Activated T-cell treated with anti-CD3 and anti-CD28 coated beads, Interleukin-2, amount 50 U/mL, for 48 hours (primary cell): ENCODE results near the gene ARPP21.
A peak's percentile ranks its signal among the peaks of the same experiment; 100 is the strongest.
"Not testable (repeated sequence)": the region's sequence is repeated elsewhere in the genome, so short reads cannot be mapped to it uniquely, and the experiment has no call there.

ENCODE experiments used
- DNase-seq, 2 experiments: peaks; one replicate each; pipeline ENCODE4 v3.0.0-alpha.2; 2020

The ARPP21 gene

DNA sequence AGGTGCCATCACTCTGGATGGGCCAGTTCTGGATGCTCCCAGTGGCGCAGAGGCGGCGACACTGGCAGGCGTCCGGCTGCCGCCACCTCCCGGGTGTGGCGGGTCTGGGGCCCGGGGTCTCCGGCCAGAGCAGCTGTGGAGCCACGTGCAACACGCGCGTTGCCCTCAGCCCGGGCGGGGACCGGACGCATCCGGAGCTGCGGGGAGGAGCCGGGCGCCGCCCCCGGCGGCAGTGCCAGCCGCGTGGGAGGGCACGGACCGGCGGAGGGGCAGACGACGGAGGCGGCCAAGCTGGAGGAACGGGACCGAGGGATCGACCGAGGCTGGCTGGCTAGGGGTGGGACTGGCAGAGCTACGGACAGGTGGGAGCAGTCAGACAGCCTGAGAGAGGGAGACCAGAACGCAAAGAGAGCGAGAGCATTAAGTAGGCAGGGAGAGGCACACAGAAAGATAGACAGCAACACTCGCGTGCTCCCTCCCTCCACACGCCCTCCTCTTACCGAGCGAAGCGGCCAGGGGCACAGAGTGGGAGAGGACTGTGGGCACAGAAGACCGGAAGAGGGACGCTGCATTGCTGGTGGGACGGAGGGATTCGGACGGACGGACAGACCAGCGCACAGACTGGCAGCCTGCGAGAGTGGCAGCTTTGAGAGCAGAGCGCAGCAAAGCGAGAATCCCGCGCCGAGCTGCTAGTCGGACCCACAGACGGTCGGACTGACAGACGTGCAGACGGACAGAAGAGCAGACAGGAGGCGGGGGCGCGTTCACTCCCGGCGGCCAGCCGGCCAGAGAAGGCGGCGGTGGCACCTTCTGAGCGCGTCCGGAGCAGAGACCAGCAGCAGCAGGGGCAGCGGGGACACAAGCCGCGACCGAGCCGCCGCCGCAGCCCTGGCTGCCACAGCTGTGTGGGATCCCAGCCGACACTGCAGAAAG, at the start of gene ARPP21:
Gene ARPP21, plus strand, starts transcription at position 272 of the 933 bp plus-strand sequence. CDS start 42,227 bp downstream, outside the sequence.
- DNase-seq = peak; percentile 22 to 32

DNA sequence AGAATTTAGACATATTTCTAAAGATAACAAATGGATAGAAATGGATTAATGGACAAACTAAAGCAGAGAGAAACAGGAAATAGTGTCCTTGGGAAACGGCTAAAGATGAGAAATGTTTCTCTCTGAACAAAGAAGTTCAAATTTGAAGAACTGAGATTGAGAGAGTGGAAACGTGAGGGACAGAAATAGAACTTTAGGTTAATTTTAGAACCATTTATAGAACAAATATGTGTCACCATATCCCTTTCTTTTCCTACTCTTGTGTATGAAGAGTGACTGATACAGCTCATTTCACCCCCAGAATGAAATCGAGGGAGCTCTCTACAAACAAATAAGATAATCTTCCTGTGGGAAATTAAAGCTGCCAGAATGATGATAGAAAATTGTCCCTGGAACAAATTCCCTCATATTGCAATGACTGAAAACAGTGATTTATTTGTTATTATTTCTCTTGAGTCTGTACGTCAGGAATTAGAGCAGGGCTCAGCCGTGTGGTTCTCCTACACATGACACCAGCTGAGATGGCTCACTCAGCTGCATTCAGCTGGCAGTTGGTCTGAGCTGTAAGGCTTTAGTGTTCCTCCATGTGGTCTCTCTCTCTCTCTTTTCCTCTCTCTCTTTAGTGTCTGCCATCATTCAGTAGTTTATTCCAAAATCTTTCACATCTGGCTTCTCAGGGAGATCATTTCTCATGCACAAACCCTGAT, 46.6 kb upstream of the ARPP21 start:
- no peak for DNase-seq

DNA sequence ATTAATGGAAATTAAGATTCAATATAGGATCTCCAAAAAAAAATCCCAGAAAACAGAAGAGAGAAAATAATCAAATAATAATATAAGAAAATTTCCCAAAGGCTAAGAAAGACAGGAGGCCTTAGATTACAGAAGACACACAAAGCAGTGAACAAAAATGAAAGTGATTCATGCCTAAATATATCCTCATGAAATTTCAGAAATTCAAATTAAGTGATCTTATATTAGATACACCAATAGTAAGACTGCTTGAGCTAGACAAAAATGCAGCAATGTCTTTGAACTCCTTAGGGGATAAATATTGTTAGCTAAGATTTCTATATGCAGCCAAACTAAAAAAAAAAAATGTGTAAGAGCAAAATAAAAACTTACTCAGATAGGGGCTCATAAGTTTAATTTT, 44.6 kb upstream of the ARPP21 start:
- no peak for DNase-seq

DNA sequence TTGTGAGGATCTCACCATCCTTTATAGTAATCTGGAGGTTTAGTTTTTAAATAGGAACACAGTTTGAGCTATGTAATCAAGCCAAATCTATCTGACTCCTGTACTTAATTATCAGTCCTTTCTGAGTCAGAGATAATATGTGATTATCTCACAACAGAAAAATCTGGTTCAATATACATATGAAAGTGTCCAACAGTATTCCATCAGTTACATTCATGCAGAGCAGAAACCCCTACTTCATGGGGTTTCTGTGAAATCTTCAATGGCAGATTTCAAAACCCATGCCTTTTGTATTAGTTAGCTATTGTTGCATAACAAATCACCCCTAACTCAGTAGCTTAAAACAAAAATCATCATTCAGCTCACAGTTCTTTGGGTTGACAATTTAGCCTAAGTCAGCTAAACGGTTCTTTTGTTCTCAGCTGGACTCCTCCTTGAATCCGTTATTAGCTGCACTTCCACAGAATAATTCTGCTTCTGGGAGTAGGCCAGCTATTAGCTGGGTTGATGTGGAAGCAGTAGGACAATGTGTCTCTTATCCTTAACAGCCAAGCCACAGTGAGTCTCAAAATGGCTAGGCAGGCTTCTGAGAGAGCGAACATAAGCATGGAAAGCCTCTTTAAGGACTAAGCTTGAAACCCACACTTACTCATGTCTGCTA, 42.9 kb upstream of the ARPP21 start:
- no peak for DNase-seq

DNA sequence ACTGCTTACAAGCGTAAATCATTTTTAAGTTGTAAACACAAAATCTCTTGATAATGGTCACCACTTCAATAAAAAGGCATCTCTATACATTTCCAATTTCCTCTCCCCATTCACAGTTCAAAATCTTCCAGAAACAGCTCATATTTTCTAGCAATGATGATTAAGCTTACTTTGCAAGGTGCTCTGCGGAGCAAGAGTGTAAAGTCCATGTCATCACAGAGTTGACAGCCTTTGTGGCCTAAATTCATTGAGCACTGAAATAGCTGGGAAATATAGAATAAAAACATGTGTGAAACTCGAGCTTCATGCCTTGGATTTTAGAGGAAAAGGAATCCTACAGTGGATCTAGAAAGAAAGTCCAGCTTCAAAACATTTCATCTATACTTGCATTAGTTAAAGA, 41.8 kb upstream of the ARPP21 start:
- no peak for DNase-seq

DNA sequence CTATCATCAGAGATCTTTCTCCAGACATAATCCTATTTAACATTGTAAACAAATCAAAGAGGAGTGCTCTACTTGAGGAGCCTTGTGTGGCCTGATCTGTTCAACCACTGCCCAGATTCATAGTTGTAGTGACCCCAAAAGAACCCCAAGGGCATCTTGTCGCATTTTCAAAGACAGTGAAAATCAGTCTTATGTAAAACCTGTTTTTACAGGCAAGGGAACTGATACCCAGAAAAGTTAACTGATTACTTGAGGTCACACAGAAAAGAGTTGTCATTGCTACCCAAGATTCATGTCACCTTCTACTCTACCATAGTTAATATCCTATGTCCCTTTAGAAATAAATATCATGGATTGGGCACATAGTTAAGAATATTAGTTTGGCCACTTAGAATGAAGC, 40.5 kb upstream of the ARPP21 start:
- DNase-seq = no peak

DNA sequence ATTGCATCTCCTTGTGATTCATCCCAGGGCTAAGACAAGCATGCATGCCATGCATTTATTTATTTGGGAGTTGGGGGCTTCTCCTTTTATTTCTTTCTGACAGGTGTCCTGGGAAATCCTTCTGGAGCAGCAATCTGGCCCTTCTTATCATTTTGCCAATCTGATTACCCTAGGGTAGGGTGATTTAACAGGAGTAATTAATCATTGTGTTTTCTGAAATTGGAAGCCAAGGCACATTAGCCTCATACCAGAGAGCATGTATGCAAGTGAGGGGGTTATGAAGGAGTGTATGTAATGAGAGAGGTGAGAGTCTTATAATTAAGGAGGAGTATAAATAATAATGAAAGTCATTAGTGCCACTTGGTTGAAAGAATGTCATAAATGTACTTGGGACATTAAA, 37.4 kb upstream of the ARPP21 start:
- no peak for DNase-seq

DNA sequence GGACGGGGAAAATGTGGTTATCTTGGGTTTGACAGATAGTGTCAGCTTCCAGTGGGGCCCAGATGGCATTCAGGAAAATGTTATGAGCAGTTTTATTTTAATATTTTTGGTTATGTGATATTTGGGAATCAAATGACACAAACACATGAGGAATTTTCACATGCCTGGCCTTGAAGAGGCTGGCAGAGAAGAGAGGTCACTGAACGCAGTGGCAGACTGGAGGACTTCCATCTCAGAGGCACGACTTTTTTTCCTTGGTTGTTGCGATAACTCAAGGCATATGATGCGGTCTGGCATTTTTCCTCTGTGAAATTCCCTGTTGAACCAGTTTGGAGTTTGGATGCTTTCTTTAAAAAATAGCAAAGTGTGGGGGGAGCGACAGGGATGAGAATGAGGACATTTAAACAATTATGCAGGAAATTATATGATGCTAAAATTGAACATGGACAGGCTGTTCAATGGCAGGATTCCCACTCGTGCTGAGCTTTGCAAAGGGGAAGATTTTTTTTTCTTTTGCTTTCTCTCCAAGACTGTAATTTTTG, 36.9 kb upstream of the ARPP21 start:
- no peak for DNase-seq

DNA sequence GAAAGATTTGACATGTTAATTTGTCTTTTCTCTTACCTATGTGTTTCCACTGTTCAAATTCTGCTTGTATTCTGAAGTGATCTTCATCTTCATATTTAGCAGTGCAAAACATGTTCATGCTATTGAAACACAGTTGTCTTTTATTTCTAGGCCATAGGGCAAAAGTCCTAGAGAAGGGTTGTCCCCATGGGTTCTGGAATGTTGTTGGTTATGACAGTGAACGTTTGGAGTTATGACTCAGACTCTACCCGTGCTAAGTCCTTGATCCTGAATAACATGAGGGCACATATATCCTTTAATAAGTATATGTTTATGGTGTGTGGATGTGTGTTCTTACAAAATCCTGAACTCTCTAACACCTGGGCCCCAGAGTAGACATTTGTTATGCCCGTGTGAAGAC, 23.0 kb upstream of the ARPP21 start:
- no peak for DNase-seq

DNA sequence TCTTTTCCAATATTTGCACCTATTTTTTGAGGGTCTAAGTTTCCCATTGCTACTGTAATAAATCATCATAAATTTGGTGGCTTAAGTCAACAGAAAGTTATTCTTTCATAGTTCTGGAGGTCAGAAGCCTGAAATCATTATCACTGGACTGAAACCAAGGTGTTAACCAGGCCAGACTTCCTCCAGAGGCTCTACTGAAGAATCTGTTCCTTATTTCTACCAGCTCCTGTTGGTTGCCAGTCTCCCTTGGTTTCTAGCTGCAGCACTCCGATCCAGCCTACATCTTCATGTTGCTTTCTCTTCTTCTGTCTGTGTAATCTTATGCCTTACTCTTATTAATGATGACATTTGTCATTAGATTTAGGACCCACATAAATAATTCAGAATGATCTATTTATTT, 22.0 kb upstream of the ARPP21 start:
- DNase-seq = no peak

DNA sequence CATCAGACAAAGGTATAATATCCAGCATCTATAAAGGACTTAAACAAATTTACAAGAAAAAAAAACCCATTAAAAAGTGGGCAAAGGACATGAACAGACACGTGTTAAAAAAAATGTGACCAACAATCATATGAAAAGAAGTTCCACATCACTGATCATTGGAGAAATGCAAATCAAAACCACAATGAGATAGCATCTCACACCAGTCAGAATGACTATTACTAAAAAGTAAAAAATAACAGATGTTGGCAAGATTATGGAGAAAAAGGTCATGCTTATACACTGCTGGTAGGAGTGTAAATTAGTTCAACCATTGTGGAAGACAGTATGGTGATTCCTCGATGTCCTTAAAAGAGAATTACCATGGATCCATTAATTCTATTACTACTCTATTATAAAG, 19.1 kb upstream of the ARPP21 start:
- DNase-seq = not testable (repeated sequence)

DNA sequence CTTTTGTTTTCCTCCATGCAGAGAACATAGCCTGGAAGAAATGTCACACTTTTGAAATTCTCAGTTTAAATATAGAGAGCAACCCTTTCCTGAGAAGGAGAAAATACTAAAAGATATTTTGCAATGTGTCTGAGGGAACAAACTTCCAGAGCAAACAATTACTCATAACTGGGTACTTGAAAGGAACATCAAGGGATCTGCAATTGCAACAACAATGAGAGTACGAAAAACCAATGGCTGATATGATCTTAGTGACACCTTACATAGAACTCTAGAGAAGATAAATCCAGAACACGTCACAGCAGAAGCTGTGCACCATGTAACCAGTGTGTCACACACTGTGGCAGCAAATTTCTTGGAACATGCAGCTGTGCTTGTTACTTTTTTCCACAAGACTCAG, 14.6 kb upstream of the ARPP21 start:
- DNase-seq = no peak

DNA sequence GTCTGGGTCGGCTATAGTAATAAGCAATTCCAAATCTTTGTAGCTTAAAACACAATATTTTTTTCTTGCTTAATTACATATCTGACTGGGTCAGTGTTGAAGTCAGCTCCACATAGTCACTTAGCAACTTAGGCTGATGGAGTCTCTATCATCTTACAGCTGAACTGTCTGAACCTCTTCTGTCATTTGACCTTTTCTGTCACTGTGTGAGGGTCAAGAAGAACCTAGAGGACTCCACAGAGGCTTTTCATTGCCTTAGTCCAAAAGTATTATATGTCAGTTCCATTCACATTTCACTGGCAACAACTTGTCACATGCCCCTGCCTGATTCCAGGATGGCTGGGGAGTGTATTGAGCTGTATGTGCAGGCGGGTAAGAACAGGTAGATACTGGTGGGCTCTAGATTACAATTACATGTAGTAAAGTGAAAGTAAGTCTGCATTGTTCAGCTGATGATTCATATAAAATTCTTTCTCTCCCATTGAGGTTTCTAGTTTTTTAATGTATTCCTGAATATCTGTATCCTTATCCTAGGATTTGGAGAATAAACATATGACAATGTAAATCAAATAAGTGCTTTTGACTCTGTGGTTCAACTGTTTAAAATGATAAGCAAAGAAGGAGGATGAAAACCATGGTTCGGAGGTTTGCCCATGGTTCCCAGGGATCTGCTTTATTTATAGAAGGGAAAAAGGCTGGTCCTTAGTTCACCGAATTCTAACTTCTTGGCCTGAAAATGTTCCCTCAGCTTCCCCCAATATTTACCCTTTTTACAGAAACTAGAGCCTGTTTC, 5.8 kb upstream of the ARPP21 start:
- DNase-seq = no peak

DNA sequence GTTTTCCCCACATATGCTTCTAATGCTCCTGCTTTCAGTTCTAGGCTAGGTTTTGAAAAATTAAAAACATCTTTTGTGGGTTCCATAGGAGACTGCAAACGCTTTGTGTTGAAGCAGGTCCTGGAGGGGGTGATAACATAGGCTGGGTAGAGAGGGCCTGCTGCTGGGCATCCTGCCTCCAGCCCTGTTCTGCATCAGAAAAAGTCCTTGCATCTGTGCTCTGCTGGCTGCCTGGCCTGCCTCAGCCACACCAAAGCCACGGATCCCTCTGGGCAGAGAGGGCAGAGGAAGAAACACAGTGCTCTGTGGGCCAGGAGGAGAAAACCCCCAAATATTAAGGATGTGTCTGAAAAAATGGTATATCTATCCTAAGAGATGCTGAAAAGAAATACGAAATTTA, 3.9 kb upstream of the ARPP21 start:
- no peak for DNase-seq

DNA sequence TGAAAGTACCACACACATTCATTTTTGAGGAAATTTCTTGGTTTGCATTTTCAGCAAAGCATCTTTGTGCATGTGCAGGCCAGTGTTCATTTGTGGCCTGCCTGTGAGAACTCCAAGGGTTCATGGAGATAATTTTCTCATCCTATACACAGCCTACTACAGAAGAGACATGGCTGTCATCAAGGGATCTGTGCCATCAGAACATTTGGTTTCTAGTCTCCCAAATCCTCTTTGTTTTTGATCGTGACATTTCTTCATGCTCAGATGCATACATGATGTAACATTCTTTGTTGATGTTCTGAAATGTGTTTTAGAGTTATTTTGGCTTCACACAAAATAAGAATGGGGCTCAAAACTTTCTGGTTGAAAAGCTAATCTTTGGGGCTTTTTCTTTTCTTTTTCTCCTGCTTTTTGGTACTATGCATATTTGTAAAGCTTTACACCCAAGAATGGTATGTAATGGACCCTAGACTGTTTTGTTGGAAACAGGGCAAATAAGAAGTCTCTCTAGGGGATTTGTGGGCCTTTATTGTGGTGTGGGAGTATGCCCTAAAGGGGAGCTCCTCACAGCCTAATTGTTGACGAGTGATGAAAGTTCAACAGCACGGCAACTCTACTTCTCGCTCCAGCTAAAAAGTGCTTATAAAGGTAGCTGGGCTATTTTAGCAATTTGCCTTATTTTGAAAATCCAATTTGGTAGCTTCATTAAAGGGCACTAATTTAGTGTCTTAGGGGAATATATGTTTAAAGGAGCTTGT, 3.2 kb upstream of the ARPP21 start:
- DNase-seq = no peak

DNA sequence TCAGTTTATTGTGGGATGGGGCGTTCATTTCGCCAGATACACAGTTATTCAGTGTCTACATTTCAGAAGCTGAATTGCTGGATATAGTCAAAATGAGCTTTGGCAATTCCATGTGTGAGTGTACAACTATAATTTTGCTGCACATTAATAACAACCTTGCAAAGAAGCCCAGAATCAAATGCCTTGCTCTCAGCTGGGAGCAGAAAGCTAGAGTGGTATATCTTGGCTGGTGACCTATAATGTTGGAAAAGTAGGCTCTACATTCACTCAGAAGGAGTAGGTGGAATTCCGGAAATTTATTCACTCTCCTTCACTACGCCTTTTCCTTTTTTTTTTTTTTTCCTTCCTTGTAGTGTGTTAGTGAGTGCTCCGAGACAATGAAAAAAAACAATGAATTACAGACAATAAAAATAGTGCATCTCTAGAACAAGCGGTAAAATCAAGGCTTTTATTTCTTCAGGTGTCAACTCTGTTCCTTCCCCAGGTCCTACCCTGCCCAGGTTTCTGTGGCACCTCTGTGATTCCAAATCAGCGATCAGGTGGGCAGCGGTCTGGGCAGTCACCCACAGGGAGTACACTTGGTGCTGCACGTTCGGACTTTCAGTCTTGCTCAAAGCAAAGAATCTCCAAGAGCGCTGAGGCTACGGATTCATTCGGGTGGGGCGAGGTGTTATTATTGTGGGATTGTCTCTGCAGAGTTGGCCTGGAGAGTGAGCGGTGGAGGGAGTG, 910 bp upstream of the ARPP21 start:
- DNase-seq = no peak

DNA sequence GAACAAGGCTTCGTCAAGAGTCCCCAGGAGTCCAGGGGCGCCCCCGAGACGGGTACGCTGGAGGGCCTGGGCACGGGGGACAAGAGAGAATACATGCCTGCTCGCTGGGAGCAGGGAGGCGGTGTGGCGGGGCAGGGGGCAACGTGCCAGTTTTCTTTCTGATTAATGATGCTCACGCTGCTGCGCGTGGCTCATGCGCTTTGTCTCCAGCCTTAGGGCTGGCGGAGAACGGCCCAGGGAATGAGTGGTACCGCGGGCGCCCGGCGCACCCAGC, 408 bp upstream of the ARPP21 start:
- DNase-seq = no peak

DNA sequence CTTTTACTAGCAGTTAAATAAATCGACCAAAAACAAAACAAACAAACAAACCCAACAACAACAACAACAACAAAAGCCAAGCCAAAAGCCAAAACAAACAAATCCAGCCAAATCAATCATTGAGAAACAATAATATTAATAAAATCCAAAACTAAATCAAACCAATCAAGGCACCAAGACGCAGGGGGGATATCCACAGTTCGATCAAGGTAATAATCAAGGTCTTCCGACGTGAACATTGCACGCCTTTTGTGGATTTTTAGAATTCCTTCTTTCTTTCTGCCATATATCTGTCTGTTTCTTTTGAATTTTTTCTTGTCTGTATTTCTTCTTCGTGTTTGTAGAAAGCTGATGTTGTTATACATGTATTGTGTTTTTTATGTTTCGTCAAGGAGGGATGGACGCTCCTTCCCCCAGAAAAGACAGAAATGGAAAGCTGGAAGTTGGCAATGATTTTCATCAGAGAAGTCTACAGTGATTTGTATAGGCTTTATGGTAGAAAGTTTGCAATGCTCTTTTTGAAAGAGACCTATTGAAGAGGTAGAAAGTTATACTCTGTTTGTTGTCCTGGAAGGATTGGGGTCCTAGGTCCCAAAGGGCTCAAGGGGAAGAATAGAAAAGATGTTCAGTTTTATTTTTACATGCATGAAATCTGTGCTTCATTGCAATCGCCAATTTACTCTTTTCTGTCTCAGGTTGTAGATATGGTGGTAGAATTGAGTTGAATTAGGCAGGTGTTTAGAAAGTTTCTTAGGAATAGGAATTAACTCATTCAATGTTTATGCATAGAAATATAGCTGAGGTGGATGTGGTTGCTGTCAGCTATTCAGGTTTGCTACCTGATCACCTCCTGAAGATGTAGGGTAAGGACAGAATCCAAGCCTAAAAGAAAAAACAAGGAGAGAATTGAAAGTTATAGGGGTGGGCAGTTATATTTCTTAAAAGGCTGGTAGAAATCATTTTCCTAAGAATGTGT, 1.2 kb downstream of the ARPP21 start:
- DNase-seq = no peak

DNA sequence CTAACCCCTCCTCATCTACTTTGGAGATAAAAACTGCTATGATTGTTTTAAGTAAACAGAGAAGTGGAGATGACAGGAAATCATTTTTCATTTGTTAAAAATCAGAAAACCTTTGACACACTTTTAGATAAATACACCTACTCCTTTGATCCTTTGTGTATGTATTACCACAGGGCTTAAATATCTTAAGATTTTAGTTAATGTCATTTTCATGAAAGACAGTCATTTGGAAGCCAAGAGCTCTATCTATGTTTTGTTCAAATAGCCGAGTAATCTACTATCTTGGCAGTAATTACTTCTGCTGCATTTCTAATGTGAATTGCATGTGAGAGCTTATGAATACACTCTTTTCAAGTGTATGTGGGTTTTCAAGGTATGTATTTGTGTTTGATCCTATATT, 2.0 kb downstream of the ARPP21 start:
- DNase-seq = no peak

DNA sequence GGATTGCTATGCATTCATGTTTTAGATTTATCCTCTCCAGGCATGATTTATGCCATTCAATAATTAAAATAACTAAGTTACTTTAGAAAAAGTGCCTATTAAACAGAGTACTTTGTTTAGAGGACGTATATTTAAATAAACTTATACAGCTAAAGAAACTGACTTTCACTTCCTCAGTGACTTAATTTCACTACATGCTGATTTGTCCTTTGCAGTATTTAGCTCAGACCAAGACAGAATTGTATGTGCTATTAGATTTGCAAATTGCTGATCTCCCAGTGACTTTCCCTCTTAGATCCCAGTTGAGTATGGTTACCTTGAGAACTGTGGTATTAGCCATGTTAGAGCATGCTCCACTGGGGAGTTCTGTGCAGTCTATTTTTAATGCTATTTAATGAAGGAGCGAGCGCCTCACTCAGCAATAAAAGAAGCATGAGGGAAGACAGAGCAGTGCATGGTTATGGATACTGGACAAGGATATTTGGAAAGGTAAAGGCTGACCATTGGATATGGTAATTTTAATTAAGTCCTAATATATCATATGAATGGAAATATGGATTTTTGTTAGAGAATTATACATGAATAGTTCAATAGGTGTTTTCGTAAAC, 2.7 kb downstream of the ARPP21 start:
- DNase-seq = no peak
